Panc1 (cell line): ENCODE data around the gene NLRP12.

Experiments used
- POLR2AphosphoS5 ChIP-seq: IDR thresholded peaks from 2 replicates; pipeline ENCODE4 v1.6.1; 2012; ENCODE audit warnings: mild to moderate bottlenecking, low read depth, low read length, moderate library complexity
- SIN3A ChIP-seq: IDR thresholded peaks from 2 replicates; pipeline ENCODE4 v1.6.1; 2012; ENCODE audit warnings: low read depth, mild to moderate bottlenecking, low read length, moderate library complexity, borderline replicate concordance; ENCODE audit not compliant: insufficient read depth
- TF ChIP-seq, protein P1 (sequence below): fragments of 450-650 bp; IDR thresholded peaks from 2 replicates; pipeline ENCODE4 v1.5.1; 2017; ENCODE audit warnings: mild to moderate bottlenecking
- TF ChIP-seq, protein P2 (sequence below), 2 experiments: IDR thresholded peaks; 2 replicates each; pipeline ENCODE4 v1.6.1; 2011 to 2012; ENCODE audit warnings: low read depth in 2 of 2, control low read depth in 1 of 2, low read length in 1 of 2, mild to moderate bottlenecking in 1 of 2, moderate library complexity in 1 of 2; ENCODE audit not compliant: insufficient read depth in 1 of 2

DNA sequence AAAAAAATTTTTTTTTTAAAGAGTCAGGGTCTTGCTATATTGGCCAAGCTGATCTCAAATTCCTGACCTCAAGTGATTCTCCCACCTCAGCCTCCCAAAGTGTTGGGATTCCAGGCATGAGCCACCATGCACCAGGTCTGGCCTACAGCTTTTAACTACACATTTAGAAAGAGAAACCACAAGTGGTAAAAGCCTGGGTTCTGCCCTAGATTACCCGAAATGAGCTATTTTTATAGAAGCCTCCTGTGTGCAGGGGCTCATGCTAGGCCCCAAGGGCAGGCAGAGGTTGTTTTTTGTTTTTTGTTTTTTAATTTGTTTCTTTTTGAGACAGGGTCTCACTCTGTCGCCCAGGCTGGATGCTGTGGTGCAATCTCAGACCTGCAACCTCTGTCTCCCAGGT lies 29.6 kb upstream of the NLRP12 start:
- TF ChIP-seq POLR2AphosphoS5 (no peak), SIN3A (no peak)
- TF ChIP-seq, protein P1, sequence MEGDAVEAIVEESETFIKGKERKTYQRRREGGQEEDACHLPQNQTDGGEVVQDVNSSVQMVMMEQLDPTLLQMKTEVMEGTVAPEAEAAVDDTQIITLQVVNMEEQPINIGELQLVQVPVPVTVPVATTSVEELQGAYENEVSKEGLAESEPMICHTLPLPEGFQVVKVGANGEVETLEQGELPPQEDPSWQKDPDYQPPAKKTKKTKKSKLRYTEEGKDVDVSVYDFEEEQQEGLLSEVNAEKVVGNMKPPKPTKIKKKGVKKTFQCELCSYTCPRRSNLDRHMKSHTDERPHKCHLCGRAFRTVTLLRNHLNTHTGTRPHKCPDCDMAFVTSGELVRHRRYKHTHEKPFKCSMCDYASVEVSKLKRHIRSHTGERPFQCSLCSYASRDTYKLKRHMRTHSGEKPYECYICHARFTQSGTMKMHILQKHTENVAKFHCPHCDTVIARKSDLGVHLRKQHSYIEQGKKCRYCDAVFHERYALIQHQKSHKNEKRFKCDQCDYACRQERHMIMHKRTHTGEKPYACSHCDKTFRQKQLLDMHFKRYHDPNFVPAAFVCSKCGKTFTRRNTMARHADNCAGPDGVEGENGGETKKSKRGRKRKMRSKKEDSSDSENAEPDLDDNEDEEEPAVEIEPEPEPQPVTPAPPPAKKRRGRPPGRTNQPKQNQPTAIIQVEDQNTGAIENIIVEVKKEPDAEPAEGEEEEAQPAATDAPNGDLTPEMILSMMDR, result no peak
- TF ChIP-seq, protein P2, sequence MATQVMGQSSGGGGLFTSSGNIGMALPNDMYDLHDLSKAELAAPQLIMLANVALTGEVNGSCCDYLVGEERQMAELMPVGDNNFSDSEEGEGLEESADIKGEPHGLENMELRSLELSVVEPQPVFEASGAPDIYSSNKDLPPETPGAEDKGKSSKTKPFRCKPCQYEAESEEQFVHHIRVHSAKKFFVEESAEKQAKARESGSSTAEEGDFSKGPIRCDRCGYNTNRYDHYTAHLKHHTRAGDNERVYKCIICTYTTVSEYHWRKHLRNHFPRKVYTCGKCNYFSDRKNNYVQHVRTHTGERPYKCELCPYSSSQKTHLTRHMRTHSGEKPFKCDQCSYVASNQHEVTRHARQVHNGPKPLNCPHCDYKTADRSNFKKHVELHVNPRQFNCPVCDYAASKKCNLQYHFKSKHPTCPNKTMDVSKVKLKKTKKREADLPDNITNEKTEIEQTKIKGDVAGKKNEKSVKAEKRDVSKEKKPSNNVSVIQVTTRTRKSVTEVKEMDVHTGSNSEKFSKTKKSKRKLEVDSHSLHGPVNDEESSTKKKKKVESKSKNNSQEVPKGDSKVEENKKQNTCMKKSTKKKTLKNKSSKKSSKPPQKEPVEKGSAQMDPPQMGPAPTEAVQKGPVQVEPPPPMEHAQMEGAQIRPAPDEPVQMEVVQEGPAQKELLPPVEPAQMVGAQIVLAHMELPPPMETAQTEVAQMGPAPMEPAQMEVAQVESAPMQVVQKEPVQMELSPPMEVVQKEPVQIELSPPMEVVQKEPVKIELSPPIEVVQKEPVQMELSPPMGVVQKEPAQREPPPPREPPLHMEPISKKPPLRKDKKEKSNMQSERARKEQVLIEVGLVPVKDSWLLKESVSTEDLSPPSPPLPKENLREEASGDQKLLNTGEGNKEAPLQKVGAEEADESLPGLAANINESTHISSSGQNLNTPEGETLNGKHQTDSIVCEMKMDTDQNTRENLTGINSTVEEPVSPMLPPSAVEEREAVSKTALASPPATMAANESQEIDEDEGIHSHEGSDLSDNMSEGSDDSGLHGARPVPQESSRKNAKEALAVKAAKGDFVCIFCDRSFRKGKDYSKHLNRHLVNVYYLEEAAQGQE (IDR thresholded peaks at IDR 0.05; ENCODE audit: insufficient read depth in 1 of 2, low read depth in 2 of 2, low read length in 1 of 2), result no peak
